PFSK-1 (cell line): Measurements from ENCODE around the gene GPRC5D.

Source experiments
- POLR2AphosphoS5 ChIP-seq: IDR thresholded peaks from 2 replicates; pipeline ENCODE4 v1.6.1; 2012; ENCODE audit warnings: low read depth, mild to moderate bottlenecking, control low read depth, low read length, moderate library complexity
- REST ChIP-seq, 2 experiments: IDR thresholded peaks; 2 replicates each; pipeline versions ENCODE4 v1.6.1 to v1.8.0; 2011 to 2012; ENCODE audit warnings: low read depth in 2 of 2, low read length in 2 of 2, control low read depth in 1 of 2, inconsistent platforms in 1 of 2, mild to moderate bottlenecking in 1 of 2, moderate library complexity in 1 of 2; ENCODE audit not compliant: insufficient read depth in 1 of 2
- SIN3A ChIP-seq: IDR thresholded peaks from 2 replicates; pipeline ENCODE4 v1.6.1; 2012; ENCODE audit warnings: mild to moderate bottlenecking, low read length, moderate library complexity, borderline replicate concordance; ENCODE audit not compliant: insufficient read depth

- no peak for TF ChIP-seq POLR2AphosphoS5
- TF ChIP-seq SIN3A = no peak
- TF ChIP-seq REST (IDR thresholded peaks at IDR 0.05; ENCODE audit: insufficient read depth in 1 of 2, low read depth in 2 of 2, low read length in 2 of 2) = no peak
Observed at GRCh38 chr12:12965836-12966235, 13.9 kb upstream of the GPRC5D start.
